ENCODE data around the gene RAP1GAP2.

RAP1GAP2 gene

GRCh38 chr17:2947588-2947950 lies 151.3 kb downstream of the RAP1GAP2 start:
- no peak for DNase-seq (ENCODE audit: low read depth, low spot score)

DNA sequence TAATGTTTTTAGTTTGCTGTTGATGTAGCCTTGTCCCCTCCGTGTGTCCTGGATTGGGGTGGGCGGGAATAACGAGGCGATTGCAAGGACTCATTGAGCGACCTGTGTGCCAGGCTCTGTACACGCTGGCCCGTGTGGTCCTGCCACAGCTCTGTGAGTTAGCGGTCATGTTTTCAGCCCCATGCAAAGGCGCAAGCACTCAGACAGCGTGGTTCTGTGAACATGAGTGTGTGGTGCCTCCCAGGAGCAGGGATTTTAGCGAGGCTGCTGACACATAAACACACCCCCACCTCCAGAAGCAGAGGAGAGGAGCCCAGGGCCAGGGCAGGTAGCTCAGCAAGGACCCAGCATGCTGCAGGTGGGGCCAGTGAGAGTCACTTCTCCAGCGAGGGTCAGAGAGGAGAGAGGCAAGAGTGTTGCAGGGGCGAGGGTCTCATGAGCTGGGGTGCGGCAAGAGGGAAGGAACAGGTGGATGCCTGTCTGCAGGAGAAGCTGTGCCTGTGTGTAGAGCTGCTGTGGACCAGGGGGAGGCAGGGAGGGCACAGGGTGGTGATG lies 151.8 kb downstream of the RAP1GAP2 start:
- no peak for DNase-seq (ENCODE audit: low read depth, low spot score)

GRCh38 chr17:2948721-2949468 lies 152.7 kb downstream of the RAP1GAP2 start:
- DNase-seq (ENCODE audit: low read depth, low spot score) = no peak

DNA sequence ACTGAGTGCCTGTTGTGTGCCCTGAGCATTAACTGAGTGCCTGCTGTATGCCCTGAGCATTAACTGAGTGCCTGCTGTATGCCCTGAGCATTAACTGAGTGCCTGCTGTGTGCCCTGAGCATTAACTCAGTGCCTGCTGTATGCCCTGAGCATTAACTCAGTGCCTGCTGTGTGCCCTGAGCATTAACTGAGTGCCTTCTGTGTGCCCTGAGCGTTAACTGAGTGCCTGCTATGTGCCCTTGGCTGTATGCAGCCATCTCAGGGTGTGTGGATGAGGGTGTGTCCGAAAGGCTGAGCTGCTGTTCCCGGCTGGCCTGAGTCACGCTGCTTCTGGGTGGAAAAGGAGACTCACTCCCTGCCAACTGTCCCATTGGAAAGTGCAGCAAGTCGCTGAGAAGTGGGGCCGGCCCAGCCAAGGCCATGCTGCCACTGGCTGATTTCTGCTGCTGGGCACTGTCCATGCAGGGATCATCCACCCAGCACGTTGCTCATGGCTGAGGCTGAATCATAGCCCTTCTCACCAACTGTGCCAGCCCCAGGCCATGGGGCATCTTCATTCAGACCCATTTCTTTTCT lies 153.3 kb downstream of the RAP1GAP2 start:
- DNase-seq (ENCODE audit: low read depth, low spot score) = no peak

- no peak for DNase-seq (ENCODE audit: low read depth, low spot score)
Measured at GRCh38 chr17:2950846-2951245, 154.6 kb downstream of the RAP1GAP2 start.

DNA sequence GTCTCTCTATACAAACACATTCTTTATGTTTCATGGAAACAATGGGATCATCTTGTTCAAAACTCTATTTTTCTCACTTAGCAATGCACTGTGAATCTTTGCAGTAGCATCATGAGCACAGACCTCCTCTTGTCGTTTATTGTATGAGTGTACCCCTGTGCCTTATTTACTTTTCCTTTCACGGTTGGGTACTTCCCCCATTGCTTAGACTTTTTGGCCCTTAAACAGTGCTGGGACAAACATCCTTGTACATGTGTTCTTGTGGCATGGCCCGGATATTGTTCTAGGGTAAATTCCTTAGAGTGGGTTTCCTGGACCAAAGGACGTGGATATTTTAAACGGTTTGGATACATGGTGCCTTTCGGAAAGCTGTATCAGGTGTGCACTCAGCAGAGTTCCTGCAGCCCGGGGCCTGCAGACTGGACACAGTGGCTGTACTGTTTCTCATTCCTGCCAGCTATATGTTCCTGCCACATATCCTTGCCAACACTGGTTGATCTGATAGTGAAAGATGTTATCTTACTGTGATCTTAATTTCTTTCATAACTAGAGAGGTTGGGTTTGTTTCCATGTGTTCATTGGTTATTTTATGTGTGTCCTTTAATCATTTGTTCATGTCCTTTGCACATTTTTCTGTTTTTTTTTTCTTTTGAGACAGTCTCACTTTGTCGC lies 156.1 kb downstream of the RAP1GAP2 start:
- no peak for DNase-seq (ENCODE audit: low read depth, low spot score)

GRCh38 chr17:2954898-2955445 lies 158.7 kb downstream of the RAP1GAP2 start:
- no peak for DNase-seq (ENCODE audit: low read depth, low spot score)

GRCh38 chr17:2955931-2956582 lies 159.8 kb downstream of the RAP1GAP2 start:
- no peak for DNase-seq (ENCODE audit: low read depth, low spot score)

GRCh38 chr17:2957631-2958286 lies 161.5 kb downstream of the RAP1GAP2 start:
- DNase-seq (ENCODE audit: low read depth, low spot score) = no peak

- no peak for DNase-seq (ENCODE audit: low read depth, low spot score)
Measured at GRCh38 chr17:2958706-2959222, 162.5 kb downstream of the RAP1GAP2 start.

DNA sequence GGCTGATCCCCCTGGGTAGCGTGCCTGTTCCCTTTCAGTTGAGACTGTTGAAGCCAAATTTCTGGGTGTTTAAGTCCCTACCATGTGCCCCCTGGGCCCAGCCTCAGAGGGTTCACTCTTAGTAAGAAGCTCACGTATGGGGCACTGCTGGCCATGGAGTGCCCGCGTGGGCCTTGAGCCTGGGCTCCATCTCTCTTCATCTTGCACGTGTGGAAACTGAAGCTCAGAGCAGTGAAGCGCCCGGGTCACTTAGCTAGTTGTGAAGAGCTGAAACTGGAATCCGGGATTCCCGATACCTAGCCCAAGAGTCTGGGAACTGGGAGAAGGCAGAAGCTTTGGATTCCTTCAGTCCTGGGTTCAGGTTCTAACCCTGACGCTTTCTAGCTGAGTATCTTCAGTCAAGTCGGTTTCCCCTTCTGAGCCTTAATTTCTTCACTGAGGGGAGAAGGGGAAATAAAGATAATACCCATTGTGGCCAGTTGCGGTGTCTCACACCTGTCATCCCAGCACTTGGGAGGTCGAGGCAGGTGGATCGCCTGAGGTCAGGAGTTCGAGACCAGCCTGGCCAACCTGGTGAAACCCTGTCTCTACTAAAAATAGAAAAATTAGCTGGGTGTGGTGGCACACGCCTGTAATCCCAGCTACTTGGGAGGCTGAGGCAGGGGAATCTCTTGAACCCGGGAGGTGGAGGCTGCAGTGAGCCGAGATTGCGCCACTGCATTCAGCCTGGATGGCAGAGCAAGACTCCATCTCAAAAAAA lies 163.3 kb downstream of the RAP1GAP2 start:
- DNase-seq (ENCODE audit: low read depth, low spot score) = no peak

DNA sequence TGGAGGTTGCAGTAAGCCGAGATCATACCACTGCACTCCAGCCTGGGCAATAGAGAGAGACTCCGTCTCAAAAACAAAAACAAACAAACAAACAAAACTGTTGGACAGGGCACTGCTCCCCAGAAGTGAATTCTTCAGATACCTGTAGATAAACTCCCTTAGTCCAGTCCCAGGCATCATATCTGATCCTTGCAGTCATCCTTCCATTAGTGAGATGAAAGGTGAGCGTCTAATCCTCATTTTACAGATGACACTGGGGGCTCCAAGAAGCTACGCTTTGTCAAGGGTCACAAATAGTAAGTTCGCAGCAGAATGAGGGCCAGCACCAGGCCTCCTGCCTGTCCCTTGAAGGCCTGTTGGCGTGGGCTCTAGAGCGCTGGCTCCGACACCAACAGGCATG lies 165.2 kb downstream of the RAP1GAP2 start:
- DNase-seq (ENCODE audit: low read depth, low spot score) = no peak

GRCh38 chr17:2962236-2962635 lies 166.0 kb downstream of the RAP1GAP2 start:
- no peak for DNase-seq (ENCODE audit: low read depth, low spot score)

DNA sequence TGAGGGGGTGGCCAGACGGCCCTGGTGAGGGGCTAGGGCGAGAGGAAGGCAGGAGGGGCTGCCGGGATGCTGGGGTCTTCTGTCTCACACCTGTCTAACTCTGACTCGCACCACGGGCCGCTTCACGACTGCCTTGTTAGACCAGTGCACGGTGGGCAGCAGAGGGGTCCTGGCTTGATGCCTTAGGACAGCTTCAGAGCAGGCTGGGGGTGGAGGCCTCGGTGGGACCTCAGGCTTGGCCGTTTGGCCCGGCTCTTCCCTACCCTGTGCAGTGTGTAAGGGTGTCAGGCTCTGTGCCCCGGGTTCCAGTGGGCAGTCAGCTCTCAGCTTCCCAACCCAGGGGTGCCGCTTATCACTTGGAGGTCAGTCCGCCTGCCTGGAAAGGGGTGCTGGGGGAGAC lies 166.5 kb downstream of the RAP1GAP2 start:
- DNase-seq (ENCODE audit: low read depth, low spot score) = no peak

DNA sequence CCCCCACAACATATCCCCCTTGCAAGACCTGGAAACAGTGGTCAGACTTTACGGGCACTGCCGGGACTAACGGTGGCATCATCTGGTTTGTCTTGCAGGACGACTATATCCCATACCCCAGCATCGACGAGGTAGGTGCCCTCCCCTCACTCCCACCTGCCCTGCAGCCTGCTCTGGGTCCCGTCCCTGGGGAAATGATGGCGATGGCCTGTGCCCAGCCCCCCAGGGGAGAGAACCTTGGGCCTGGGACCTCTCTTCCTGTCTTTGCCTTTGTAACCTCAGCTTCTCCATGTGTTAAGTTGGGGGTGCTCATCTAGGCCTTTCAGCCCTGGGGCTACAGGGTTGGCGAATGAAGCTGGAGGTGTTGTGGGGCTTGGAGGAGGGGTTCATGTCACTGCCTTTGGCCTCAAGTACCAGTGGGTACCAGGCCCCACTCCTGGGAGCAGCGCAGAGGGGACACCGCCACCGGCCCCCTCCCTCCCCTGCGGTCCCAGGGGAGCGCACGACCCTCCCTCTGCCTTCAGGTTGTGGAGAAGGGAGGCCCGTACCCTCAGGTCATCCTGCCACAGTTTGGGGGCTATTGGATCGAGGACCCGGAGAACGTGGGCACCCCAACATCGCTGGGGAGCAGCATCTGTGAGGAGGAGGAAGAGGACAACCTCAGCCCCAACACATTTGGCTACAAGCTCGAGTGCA lies 167.2 kb downstream of the RAP1GAP2 start:
- DNase-seq (ENCODE audit: low read depth, low spot score) = no peak

DNA sequence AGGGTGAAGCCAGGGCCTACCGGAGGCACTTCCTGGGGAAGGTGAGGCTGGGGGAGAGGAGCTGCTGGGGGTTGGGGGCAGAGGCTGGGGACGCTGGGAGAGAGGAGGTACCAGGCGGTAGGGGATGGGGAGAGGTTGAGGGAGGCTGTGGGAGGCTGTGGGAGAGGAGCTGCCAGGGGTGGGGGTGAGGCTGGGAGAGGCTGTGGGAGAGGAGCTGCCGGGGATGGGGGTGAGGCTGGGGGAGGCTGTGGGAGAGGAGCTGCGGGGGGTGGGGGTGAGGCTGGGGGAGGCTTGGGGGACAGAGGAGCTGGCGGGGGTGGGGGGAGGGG lies 167.8 kb downstream of the RAP1GAP2 start:
- DNase-seq (ENCODE audit: low read depth, low spot score) = no peak

DNA sequence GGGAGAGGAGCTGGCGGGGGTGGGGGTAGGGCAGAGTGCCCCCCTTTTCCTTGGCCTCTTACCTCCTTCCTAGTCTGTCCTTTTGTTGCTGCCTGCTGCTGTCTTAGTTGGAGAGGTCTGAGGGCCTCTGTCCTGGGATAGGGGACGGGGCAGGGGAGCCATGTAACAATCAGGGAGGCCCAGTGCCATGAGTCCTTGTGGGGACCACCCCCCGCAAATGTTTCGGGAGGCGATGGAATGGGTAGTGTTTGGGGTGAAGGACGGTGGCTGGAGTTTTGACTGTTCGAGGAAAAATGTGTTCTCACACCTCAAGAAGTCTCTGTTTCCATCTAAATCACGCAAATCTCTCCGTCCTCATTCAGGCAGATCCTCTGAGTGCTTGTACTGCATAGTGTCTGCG lies 168.1 kb downstream of the RAP1GAP2 start:
- no peak for DNase-seq (ENCODE audit: low read depth, low spot score)

DNA sequence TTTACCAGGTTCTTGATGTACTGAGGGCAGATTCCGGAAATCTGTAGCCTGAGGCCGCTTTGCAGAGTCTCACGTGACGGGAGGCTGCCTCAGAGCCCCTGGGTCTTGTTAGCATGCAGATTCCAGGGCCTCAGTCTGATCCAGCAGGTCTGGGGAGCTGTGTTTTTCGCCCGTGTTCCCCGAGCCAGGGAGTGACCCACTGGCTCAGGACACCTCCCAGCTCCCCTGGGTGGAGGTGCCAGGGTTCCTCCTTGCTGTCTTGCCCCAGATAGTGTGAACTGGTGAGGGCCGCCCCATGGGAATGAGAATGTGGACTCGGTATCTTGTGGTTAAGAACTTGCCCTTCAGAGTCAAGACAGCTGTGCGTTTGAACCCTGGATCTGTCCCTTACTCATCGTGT lies 168.6 kb downstream of the RAP1GAP2 start:
- no peak for DNase-seq (ENCODE audit: low read depth, low spot score)

- no peak for DNase-seq (ENCODE audit: low read depth, low spot score)
Measured at GRCh38 chr17:2965621-2966595, 169.7 kb downstream of the RAP1GAP2 start.

Data from iPS DF 19.7 (cell line).